ENCODE data around the gene CFAP97.
A peak's percentile ranks its signal among the peaks of the same experiment; 100 is the strongest.

GRCh38 chr4:185134307-185134869 is 69.4 kb downstream of the CFAP97 start:
- TF ChIP-seq CTCF (IDR thresholded peaks at IDR 0.05; ENCODE audit: low read length) (peak; percentile 70), EZH2 (optimal IDR thresholded peaks at IDR 0.05; ENCODE audit: low read depth, low read length) (no peak), EZH2phosphoT487 (IDR thresholded peaks at IDR 0.05; ENCODE audit: low read length) (no peak)
